Kidney (tissue), 14 donors: ENCODE data around the gene DVL2. TPM values are rescaled to one million over a fixed set of nuclear protein-coding genes. Genes with fewer than 3 reads are reported as not detected.

Experiments
- DNase-seq, 5 donors: peaks; one replicate each; pipeline ENCODE4 v3.0.0-alpha.2; 2013 to 2020
- FAIRE-seq: peaks from 2 replicates; lab custom pipeline; 2012; peaks lifted over from hg19 to GRCh38; lab: Jason Lieb, UNC
- H3K27ac ChIP-seq, 2 donors: one replicate each; pipeline ENCODE4 v1.7.0; 2013; ENCODE audit warnings: low read depth in 2 of 2, low read length in 2 of 2, inconsistent platforms in 1 of 2
- H3K27me3 ChIP-seq: one replicate; pipeline ENCODE4 v1.7.1; 2013; ENCODE audit warnings: low read length, inconsistent platforms; ENCODE audit not compliant: control insufficient read depth, insufficient read depth
- H3K36me3 ChIP-seq, 3 donors: one replicate each; pipeline versions ENCODE4 v1.7.0 to v1.7.1; 2013; ENCODE audit warnings: low read length in 3 of 3, control low read depth in 1 of 3, inconsistent platforms in 1 of 3; ENCODE audit not compliant: insufficient read depth in 3 of 3, control insufficient read depth in 2 of 3
- H3K4me1 ChIP-seq, 3 donors: one replicate each; pipeline versions ENCODE4 v1.7.0 to v1.7.1; 2013; ENCODE audit warnings: low read length in 3 of 3, inconsistent platforms in 1 of 3, low read depth in 1 of 3; ENCODE audit not compliant: control insufficient read depth in 2 of 3, insufficient read depth in 2 of 3
- H3K4me3 ChIP-seq, 3 donors: one replicate each; pipeline versions ENCODE4 v1.7.0 to v1.8.1; 2013; ENCODE audit warnings: low read length in 3 of 3, control low read depth in 1 of 3, inconsistent platforms in 1 of 3
- H3K9ac ChIP-seq, 3 donors: one replicate each; pipeline versions ENCODE4 v1.7.0 to v1.7.1; 2013; ENCODE audit warnings: low read length in 3 of 3, control low read depth in 1 of 3, inconsistent platforms in 1 of 3
- H3K9me3 ChIP-seq, 3 donors: one replicate each; pipeline versions ENCODE4 v1.7.0 to v1.7.1; 2013; ENCODE audit warnings: low read length in 3 of 3, control low read depth in 1 of 3, inconsistent platforms in 1 of 3; ENCODE audit not compliant: control insufficient read depth in 2 of 3, insufficient read depth in 1 of 3
- intact Hi-C: fragments of 100-400 bp; cut with DNase I; formaldehyde crosslinking; loops from one replicate; pipeline ENCODE4 v1.11.1; 2022
- polyA plus RNA-seq: library from polyadenylated mRNA; stranded (reverse); fragments of 350-450 nt; fragmentation: Illumina TruSeq; extraction: RNeasy Lipid Tissue Mini Kit (QIAGEN cat#74804); gene quantifications from one replicate; pipeline ENCODE4 v1.2.3, GENCODE V29; 2014; ENCODE audit warnings: low read depth, low replicate concordance; ENCODE audit not compliant: insufficient read depth
- total RNA-seq: library from RNA; stranded (reverse); fragmentation: NEBNext Ultra II Directional; extraction: Animal tissue kit (Norgen Biotek cat#: 25700); gene quantifications from one replicate; pipeline ENCODE4 v1.2.1, GENCODE V29; 2021
- TF ChIP-seq, protein P1 (sequence below): IDR thresholded peaks from 3 replicates; pipeline ENCODE4 v1.5.1; 2012; ENCODE audit warnings: mild to moderate bottlenecking, moderate library complexity, borderline replicate concordance; ENCODE audit not compliant: insufficient read depth; ENCODE audit errors: extremely low read depth
- donor health status: control.
- donor health status: control.
- donor health status: control.
- donor health status: control.
- donor health status: control.
- donor health status: DM: yes; HTN: yes; CAD: no.
- donor health status: Normal renal cell carcinoma (clear cell type).

Gene DVL2
- total and polyA plus RNA-seq, 2 donors from 2014 or later = 18.0 to 35.8 TPM

DNA sequence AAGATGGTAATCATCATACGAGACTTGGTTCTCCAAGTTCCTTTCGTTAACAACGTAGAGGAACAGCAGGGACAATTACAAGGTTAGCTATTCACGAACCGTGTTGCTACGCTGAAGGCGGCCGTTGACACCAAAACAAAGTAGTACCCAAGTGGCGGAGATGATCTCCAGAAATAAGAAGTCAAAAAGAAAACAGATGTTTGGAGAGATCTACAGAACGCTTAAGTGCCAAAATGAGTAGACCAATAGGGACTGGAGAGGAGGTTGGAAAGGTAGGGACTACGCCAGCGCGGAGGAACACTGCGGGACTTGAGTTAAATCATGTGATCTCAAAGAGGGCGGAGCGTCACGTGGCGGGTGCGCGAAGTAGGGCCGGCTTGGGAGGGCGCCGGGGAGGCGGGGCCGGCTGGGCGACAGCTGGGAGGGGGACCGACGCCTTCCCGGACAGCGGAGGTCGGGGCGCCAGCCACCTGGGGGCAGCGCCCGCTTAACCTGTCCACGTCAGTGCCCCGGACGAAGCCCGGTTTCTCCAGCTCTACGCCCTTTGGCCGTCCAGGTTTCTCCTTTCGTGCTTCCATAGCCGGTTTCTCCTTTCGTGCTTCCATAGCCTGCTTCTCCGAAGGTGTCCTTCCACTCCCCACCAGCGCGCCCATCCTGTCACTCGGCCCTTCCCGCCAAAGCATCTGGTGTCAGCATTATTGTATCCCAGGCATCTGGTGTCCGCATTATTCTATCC lies 8.6 kb upstream of the DVL2 start:
- no peak for FAIRE-seq

DNA sequence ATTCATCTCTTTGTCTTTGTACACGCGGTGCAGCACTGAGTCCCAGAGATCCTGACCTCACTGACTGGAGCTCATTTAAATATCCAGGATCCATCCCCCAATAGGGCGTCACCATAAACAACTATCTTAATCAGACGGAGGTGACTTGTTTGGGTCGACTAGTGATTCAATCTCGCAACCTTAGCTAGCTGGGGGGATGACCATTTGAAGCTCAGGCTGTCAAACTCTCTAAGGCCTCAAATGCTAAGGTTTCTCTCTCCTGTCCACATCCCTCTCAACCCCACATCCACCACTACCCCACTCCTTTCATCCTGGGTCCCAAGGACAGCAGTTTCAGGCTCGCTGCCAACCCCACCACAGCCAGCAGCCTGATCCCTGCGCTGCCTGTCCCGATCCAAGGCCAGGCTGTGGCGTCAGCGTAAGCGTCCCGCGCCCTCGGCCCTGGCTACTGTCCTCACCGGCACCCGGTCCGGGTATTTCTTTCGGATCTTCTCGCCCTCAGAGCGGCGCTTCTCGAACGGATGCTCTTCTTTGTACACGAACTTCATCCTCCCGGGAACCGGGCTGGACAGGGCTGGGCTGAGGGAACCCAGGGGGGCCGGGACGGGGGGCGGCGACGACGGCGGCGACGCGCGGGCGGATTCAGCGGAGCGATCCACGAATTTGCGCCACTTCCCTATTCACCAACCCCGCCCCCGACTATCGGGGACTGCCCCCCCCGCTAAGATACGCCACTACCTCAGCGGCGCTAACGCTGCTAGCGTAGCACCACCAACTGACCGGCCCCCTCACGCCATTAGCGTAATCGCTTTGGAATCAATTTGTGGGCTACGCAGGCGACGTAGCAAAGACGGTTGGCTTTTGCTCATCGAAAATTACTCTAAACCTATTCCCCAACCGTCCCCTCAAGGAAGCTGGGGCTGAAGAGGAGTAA lies 7.7 kb upstream of the DVL2 start, which contains the start of gene GABARAP:
Gene GABARAP, minus strand, starts transcription at position 667 of the 934 bp plus-strand sequence. Its CDS starts 119 bp downstream, at position 548.
- TF ChIP-seq, protein P1, sequence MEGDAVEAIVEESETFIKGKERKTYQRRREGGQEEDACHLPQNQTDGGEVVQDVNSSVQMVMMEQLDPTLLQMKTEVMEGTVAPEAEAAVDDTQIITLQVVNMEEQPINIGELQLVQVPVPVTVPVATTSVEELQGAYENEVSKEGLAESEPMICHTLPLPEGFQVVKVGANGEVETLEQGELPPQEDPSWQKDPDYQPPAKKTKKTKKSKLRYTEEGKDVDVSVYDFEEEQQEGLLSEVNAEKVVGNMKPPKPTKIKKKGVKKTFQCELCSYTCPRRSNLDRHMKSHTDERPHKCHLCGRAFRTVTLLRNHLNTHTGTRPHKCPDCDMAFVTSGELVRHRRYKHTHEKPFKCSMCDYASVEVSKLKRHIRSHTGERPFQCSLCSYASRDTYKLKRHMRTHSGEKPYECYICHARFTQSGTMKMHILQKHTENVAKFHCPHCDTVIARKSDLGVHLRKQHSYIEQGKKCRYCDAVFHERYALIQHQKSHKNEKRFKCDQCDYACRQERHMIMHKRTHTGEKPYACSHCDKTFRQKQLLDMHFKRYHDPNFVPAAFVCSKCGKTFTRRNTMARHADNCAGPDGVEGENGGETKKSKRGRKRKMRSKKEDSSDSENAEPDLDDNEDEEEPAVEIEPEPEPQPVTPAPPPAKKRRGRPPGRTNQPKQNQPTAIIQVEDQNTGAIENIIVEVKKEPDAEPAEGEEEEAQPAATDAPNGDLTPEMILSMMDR = no peak
- H3K4me1 ChIP-seq = peaks cover 10 to 26% (median 20%) of the 10 kb centered on the region in 3 donors
- no peaks in the 10 kb centered on the region for H3K27me3 ChIP-seq
- FAIRE-seq = no peak
- peak; percentile 96 to 98 (median 97) for DNase-seq
- peak within 1 kb of the TSS; percentile 89 to 100 (median 97) for H3K9ac ChIP-seq
- intact Hi-C loops = no loop called here
- peak within 1 kb of the TSS; percentile 97 to 99 for H3K27ac ChIP-seq
- H3K36me3 ChIP-seq = peaks cover 14 to 26% (median 22%) of the 10 kb centered on the region in 3 donors
- H3K4me3 ChIP-seq = peak within 1 kb of the TSS; percentile 86 to 99 (median 99)
- H3K9me3 ChIP-seq = no peaks in the 10 kb centered on the region

More for the DNA sequence above, 8.6 kb upstream of the DVL2 start:
- intact Hi-C loops = no loop called here
- Histone ChIP-seq H3K9me3 (no peaks in the 10 kb centered on the region), H3K4me1 (peaks cover 7 to 23% (median 20%) of the 10 kb centered on the region in 3 donors), H3K4me3 (peak overlapping the region; percentile 71 to 99 (median 86)), H3K9ac (peak overlapping the region; percentile 71 to 97 (median 89)), H3K27ac (peak overlapping the region; percentile 97 to 99), H3K27me3 (no peaks in the 10 kb centered on the region), H3K36me3 (peaks cover 14 to 26% (median 22%) of the 10 kb centered on the region in 3 donors)
- peak; percentile 96 to 99 (median 98) for DNase-seq
- TF ChIP-seq, protein P1 = no peak

GRCh38 chr17:7241090-7241733 lies 6.9 kb upstream of the DVL2 start:
- Histone ChIP-seq H3K4me3 (peak overlapping the region; percentile 86 to 99 (median 99)), H3K9me3 (no peaks in the 10 kb centered on the region), H3K27ac (peak overlapping the region; percentile 97 to 99), H3K36me3 (peaks cover 13 to 25% (median 17%) of the 10 kb centered on the region in 3 donors), H3K4me1 (peaks cover 10 to 26% (median 20%) of the 10 kb centered on the region in 3 donors), H3K9ac (peak overlapping the region; percentile 89 to 100 (median 92)), H3K27me3 (no peaks in the 10 kb centered on the region)
- DNase-seq (peak in 2 of 5 donors; percentile 55), FAIRE-seq (no peak)
- TF ChIP-seq, protein P1 = no peak
- intact Hi-C loops = no loop called here
